ENCODE measurements around the gene ZNF555.

The ZNF555 gene

DNA sequence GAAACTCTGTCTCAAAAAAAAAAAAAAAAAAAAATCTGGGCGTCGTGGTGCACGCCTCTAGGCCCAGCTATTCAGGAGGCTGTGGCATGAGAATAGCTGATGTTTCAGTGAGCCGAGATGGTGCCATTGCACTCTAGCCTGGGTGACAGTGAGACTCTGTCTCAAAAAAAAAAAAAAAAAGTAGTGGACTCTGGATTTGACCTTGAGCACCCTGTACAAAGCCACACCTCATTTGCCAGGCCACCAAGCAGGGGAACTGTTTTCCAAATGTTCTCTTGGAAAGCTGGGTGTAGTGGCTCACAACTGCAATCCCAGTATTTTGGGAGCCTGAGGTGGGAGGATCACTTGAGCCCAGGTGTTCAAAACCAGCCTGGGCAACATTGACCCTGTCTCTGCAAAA, 3.8 kb upstream of the ZNF555 start:
- Mint-ChIP-seq H3K36me3 (peaks cover 21% of the 10 kb centered on the region), H3K4me1 (peaks cover 4% of the 10 kb centered on the region), H3K4me3 (no peak overlapping the region), H3K9me3 (peaks cover 15% of the 10 kb centered on the region), H3K27ac (no peak overlapping the region)
- no peak for DNase-seq (ENCODE audit: low spot score in 2 of 2)
- ATAC-seq, result no peak

DNA sequence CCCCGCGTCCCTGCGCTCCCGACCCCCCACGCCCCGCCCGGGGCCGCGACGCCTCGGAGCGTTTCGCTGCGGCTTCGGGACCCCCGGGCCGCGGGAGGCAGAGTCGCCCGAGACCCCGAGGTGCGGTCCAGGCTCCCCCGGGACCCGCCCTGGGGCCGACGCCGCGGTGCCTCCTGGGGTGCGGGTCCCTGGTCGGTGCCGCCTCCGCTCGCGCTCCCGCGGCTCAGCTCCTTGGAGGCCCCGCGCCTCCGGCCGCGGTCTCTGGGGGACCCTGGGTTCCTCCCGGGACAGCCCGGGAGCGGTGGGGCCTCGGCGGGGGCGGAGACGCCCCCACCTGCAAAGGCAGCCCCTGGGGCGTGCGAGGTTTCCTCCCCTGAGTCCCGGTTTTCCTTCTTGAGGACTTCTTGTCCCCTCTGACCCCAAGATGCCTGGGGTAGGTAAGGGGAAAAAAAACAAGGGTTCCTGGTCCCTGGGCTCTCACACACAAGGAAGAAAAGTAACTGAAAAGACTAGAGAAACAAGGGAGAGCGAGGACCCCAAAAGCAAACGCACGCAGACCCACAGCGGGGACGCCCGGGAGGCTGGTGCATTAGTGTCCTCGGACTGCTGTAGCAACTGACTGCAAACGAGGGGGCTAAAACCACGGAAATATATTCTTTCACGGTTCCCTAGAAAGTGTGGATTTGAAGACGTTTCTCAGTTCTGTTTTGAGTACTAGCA, 740 bp downstream of the ZNF555 start:
- Mint-ChIP-seq H3K27ac (no peak overlapping the region), H3K4me3 (peak overlapping the region; percentile 87), H3K4me1 (peaks cover 6% of the 10 kb centered on the region), H3K9me3 (no peaks in the 10 kb centered on the region), H3K36me3 (peaks cover 7% of the 10 kb centered on the region)
- ATAC-seq (no peak), DNase-seq (ENCODE audit: low spot score in 2 of 2) (peak in 1 of 2 donors; percentile 11)

DNA sequence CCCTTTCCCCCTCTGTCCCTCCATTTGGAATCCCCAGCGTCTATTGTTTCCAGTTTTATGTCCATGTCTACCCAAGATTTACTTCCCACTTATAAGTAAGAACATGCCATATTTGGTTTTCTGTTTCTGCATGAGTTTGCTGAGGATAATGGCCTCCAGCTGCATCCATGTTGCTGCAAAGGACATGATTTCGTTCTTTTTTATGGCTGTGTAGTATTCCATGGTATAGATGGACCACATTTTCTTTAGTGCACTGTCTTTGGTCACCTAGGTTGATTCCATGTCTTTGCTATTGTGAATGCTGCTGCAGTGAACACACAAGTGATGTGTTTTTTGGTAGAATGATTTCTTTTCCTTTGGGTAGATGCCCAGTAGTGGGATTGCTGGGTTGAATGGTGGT, 3.8 kb downstream of the ZNF555 start:
- H3K27ac Mint-ChIP-seq, result no peak overlapping the region
- peaks cover 10% of the 10 kb centered on the region for H3K36me3 Mint-ChIP-seq
- peaks cover 2% of the 10 kb centered on the region for H3K9me3 Mint-ChIP-seq
- H3K4me1 Mint-ChIP-seq, result peaks cover 10% of the 10 kb centered on the region
- no peak for ATAC-seq
- no peak overlapping the region for H3K4me3 Mint-ChIP-seq
- no peak for DNase-seq (ENCODE audit: low spot score in 2 of 2)

DNA sequence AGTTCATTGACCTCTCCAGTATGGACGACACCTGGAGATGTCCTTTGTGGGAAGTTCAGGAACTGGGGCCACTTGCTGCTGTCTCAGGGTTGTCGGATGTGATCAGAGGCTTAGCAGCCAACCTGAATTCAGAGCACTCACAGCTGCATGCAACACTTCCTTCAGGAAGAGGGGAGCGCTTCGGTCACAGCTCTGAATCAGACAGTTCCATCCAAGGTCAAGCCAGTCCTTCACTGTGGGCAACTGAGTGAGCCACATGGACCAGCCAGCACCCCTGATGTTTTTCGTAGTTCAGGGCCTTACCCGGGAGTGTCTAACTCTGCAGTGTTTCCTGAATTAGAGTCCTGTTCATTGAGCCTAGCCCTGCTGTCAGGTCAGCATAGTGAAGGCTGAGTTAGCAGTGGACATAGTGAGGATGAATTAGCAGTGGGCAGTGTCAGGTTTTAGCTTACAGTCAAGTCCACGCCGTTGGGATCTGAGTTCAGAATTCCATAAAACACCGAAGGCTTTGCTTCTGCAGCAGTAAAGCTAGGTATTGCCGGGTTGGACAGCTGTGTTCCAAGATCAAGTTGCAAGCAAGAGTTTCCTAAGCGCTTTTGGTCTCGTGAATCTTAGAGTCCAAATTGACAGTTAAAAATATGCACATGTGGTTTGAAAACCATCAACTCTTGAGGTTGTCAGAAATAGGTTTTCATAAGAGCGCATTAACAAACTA, 5.1 kb downstream of the ZNF555 start:
- ATAC-seq (no peak), DNase-seq (ENCODE audit: low spot score in 2 of 2) (no peak)
- Mint-ChIP-seq H3K27ac (no peak overlapping the region), H3K9me3 (peaks cover 6% of the 10 kb centered on the region), H3K4me1 (peaks cover 17% of the 10 kb centered on the region), H3K4me3 (no peak overlapping the region), H3K36me3 (peaks cover 16% of the 10 kb centered on the region)

DNA sequence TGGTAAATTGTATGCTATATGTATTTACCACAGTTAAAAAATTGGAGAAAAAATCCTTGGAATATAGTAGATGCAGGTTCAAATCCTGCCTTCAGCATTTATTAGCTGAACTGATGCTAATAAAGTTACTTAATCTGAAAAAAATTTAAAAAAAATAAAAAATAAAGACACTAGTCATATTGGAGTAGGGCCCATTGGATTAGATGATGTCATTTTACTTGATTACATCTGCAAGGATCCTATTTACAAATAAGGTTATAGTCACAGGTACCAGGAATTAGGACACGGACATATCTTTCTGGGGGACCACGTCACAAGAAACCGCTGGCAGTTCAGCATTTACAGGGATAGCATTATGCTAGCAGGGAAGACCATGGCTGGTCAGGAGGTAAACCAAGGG, 6.2 kb downstream of the ZNF555 start:
- H3K4me3 Mint-ChIP-seq, result no peak overlapping the region
- peaks cover 12% of the 10 kb centered on the region for H3K4me1 Mint-ChIP-seq
- DNase-seq (ENCODE audit: low spot score in 2 of 2) (no peak), ATAC-seq (no peak)
- H3K9me3 Mint-ChIP-seq, result peaks cover 6% of the 10 kb centered on the region
- peaks cover 26% of the 10 kb centered on the region for H3K36me3 Mint-ChIP-seq
- H3K27ac Mint-ChIP-seq, result no peak overlapping the region

DNA sequence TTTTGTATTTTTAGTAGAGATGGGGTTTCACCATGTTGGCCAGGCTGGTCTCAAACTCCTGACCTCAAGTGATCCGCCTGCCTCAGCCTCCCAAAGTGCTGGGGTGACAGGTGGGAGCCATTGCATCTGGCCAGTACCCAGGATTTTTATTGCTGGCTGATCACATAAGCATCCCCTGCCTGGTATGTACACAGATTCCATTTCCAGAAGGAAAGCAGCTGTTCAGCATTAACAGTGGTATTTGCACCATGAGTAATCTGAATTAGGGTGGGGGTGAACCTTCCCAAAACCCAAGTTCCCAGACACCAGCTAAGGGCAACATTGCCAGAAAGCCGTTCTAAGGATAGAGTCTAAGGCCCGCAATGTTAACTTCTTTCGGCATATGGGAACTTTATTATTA, 7.3 kb downstream of the ZNF555 start:
- Mint-ChIP-seq H3K27ac (no peak overlapping the region), H3K9me3 (peaks cover 15% of the 10 kb centered on the region), H3K4me3 (no peak overlapping the region), H3K36me3 (peaks cover 31% of the 10 kb centered on the region), H3K4me1 (peaks cover 11% of the 10 kb centered on the region)
- no peak for DNase-seq (ENCODE audit: low spot score in 2 of 2)
- no peak for ATAC-seq

DNA sequence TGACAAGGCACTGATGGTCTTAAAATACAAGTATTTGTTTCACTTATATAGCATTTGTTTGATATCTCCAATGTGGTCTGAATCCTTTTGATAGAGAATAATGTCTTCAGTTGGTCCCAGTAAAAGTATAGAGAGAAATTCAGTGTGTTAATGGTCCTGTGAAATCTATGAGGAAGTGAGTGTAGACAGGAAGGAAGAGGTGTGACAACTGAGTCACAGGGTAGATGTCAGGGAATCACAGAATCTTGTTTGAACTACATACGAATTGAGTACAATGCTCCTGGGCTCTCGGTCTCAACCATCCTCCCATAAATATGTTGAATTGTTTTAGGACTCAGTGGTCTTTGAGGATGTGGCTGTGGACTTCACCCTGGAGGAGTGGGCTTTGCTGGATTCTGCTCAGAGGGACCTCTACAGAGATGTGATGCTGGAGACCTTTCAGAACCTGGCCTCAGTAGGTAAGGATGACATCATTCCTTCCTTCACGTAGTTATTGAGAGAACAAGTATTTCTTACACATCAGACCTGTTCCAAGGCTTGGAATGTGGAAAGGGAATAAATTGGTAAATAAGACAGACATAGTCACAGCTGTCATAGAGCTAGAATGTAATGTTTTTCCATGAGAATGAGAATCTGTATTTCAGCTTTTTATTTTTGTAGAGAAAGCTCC, 9.1 kb downstream of the ZNF555 start:
- peak; percentile 44 for ATAC-seq
- DNase-seq (ENCODE audit: low spot score in 2 of 2), result no peak
- H3K4me1 Mint-ChIP-seq, result peaks cover 11% of the 10 kb centered on the region
- no peak overlapping the region for H3K4me3 Mint-ChIP-seq
- peaks cover 17% of the 10 kb centered on the region for H3K9me3 Mint-ChIP-seq
- peaks cover 31% of the 10 kb centered on the region for H3K36me3 Mint-ChIP-seq
- peak overlapping the region; percentile 23 for H3K27ac Mint-ChIP-seq

DNA sequence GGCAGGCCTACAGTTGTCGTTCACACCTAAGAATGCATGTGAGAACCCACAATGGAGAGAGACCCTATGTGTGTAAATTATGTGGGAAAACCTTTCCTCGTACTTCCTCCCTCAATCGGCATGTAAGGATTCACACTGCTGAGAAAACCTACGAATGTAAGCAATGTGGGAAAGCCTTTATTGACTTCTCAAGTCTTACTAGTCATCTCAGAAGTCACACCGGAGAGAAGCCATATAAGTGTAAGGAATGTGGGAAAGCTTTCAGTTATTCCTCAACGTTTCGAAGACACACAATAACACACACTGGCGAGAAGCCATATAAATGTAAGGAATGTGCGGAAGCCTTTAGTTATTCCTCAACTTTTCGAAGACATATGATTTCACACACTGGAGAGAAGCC, 11.3 kb downstream of the ZNF555 start:
- peaks cover 22% of the 10 kb centered on the region for H3K4me1 Mint-ChIP-seq
- DNase-seq (ENCODE audit: low spot score in 2 of 2) (no peak), ATAC-seq (no peak)
- H3K9me3 Mint-ChIP-seq, result peaks cover 21% of the 10 kb centered on the region
- H3K27ac Mint-ChIP-seq, result no peak overlapping the region
- H3K36me3 Mint-ChIP-seq, result peaks cover 31% of the 10 kb centered on the region
- H3K4me3 Mint-ChIP-seq, result no peak overlapping the region

DNA sequence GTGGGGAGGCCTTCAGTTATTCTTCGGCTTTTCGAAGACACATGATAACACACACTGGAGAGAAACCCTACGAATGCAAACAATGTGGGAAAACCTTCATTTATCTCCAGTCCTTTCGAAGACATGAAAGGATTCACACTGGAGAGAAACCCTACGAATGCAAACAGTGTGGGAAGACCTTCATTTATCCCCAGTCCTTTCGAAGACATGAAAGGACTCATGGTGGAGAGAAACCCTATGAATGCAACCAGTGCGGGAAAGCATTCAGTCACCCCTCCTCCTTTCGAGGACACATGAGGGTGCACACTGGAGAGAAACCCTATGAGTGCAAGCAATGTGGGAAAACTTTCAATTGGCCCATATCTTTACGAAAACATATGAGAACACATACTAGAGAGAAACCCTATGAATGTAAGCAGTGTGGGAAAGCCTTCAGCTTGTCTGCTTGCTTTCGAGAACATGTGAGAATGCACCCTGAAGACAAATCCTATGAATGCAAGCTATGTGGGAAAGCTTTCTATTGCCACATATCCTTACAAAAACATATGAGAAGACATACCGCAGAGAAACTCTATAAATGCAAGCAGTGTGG, 11.8 kb downstream of the ZNF555 start:
- no peak for ATAC-seq
- H3K4me3 Mint-ChIP-seq, result no peak overlapping the region
- no peak overlapping the region for H3K27ac Mint-ChIP-seq
- peaks cover 21% of the 10 kb centered on the region for H3K9me3 Mint-ChIP-seq
- no peak for DNase-seq (ENCODE audit: low spot score in 2 of 2)
- H3K36me3 Mint-ChIP-seq, result peaks cover 31% of the 10 kb centered on the region
- H3K4me1 Mint-ChIP-seq, result peaks cover 22% of the 10 kb centered on the region

DNA sequence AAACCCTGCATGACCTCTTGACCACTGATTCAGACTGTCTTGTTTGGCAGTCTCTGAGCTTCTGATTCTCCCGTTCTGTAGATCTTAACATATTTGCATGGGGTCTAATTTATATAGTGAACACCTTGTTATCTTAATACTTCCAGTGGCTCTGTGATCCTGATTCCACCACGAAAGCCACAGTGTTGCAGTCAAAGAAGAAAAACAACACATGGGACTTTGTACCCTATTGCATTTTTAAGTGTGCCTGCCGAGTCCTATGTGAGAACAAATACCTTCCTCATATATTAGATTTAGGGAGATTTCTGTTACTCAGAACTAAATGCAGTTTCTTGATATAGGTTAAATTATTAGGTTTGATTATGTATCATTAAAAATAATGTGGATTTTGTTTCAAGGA, 13.6 kb downstream of the ZNF555 start:
- Mint-ChIP-seq H3K36me3 (peaks cover 31% of the 10 kb centered on the region), H3K4me1 (peaks cover 21% of the 10 kb centered on the region), H3K27ac (no peak overlapping the region), H3K9me3 (peaks cover 21% of the 10 kb centered on the region), H3K4me3 (no peak overlapping the region)
- ATAC-seq, result no peak
- DNase-seq (ENCODE audit: low spot score in 2 of 2), result no peak

DNA sequence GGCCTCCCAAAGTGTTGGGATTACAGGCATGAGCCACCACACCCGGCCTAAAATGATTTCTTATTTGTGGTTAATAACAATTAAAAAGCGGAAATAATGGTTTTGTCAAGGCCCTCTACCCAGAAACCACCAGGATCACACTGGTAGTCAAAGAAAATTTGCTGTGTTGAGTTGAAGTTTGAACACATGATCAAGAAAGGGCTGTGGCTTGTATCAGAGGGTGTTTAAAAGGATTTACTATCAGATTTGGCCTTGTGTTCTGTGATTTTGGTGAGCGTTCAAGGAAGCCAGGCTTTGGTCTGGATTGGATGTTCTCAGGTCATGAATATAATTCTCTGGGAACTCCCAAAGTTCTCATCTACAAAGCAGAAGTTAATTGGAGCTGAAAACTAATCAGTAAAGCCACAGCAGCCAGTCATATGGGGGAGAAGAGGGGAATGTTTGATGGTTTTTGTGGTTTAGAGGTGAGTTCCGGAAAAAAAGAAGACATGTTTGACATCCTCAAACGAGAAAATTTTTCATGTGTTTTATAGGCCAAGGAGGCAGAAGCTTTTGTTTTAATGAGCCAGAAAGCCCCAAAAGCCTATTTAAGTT, 15.3 kb downstream of the ZNF555 start:
- Mint-ChIP-seq H3K4me3 (no peak overlapping the region), H3K36me3 (peaks cover 14% of the 10 kb centered on the region), H3K4me1 (peaks cover 11% of the 10 kb centered on the region), H3K9me3 (peaks cover 15% of the 10 kb centered on the region), H3K27ac (peak overlapping the region; percentile 57)
- DNase-seq (ENCODE audit: low spot score in 2 of 2) (no peak), ATAC-seq (no peak)

DNA sequence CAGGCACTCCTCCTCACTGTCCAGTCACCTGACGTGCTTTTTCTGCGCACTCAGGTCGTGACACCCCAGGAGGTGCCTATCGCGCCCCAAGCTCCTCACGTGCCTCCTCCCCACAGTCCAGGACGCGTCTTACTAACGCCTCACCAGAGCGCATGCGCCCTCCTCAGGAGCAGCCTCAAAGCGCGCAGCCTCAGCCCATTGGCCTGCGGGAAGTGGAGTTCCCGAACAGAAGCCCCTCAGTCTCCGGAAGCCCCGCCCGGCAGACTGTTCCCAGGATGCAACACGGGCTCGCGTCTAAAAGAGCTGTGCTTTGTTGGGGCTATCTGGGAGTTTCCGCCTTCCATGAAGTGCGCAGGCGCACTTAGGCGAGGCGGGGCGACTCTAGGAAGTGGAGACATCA, 17.6 kb downstream of the ZNF555 start:
- DNase-seq (ENCODE audit: low spot score in 2 of 2), result no peak
- Mint-ChIP-seq H3K36me3 (no peaks in the 10 kb centered on the region), H3K27ac (no peak overlapping the region), H3K4me1 (peaks cover 11% of the 10 kb centered on the region), H3K9me3 (peaks cover 4% of the 10 kb centered on the region), H3K4me3 (no peak overlapping the region)
- no peak for ATAC-seq

DNA sequence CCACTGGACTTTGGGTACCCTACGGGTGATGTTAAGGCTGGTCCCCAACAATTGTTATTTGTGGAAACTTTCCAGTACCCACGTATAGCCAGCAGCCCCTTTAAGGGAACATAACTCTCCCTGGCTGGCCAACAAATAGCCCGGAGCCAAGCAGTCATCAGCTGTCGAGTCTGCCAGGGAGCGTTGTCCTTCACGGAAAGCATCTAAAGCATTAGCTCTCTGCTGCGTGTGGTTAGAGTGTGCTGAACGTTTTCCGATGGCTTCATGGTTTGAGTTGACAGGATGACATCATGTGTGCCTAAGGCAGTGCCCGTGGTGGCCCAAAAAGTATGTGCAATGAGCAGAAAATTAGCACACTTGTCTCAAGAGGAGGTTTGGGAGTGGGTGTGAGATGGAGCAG, 22.5 kb downstream of the ZNF555 start:
- no peak for ATAC-seq
- Mint-ChIP-seq H3K4me3 (no peak overlapping the region), H3K9me3 (no peaks in the 10 kb centered on the region), H3K4me1 (no peaks in the 10 kb centered on the region), H3K36me3 (no peaks in the 10 kb centered on the region), H3K27ac (no peak overlapping the region)
- no peak for DNase-seq (ENCODE audit: low spot score in 2 of 2)

DNA sequence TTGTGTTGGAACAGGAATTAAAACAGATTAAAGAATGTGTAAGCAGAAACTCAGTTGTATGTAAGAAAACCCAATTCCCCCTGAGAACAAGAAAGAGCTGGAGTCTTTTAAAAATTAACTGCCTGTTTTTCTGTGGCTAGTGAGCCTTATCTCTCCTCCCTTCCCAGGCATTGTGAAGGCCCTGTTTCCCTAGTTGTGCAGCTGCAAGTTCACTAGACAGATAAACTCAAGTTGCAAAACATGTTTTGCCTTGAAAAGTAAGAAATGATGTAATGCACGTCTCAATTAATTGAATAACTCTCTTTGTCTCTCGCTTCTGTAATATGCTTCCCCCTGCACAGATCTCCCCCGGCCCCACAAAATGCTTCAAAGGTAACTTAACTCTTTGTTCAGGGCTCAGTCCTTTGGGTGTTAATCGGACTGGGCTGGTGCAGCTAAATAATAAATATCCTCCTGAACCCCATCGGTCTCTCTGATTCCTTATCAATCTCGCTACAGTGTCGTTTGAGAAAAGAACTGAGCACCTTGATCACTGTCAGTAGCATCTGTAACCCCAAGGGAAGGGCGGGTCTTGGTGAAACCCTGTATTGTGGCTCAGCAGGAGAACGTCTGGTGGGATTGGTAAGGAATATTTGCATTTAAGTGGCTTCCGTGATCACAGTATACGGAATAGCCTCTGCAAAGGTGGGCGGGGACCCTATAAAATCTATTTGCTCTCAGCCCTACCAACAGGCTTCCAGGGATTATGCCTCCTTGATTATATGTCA, 24.2 kb downstream of the ZNF555 start:
- H3K4me3 Mint-ChIP-seq, result no peak overlapping the region
- H3K27ac Mint-ChIP-seq, result no peak overlapping the region
- no peaks in the 10 kb centered on the region for H3K4me1 Mint-ChIP-seq
- no peak for ATAC-seq
- no peaks in the 10 kb centered on the region for H3K36me3 Mint-ChIP-seq
- DNase-seq (ENCODE audit: low spot score in 2 of 2), result no peak
- no peaks in the 10 kb centered on the region for H3K9me3 Mint-ChIP-seq

Measured in stimulated activated effector memory CD8-positive, alpha-beta T cell treated with anti-CD3 and anti-CD28 coated beads, Interleukin-12 subunit alpha, Interleukin-12 subunit beta, amount 100 ng/mL, for 72 hours (primary cell).